ENCODE results near the gene PIH1D2.
"Not testable (repeated sequence)": the region's sequence is repeated elsewhere in the genome, so short reads cannot be mapped to it uniquely, and the experiment has no call there.

PIH1D2 gene

DNA sequence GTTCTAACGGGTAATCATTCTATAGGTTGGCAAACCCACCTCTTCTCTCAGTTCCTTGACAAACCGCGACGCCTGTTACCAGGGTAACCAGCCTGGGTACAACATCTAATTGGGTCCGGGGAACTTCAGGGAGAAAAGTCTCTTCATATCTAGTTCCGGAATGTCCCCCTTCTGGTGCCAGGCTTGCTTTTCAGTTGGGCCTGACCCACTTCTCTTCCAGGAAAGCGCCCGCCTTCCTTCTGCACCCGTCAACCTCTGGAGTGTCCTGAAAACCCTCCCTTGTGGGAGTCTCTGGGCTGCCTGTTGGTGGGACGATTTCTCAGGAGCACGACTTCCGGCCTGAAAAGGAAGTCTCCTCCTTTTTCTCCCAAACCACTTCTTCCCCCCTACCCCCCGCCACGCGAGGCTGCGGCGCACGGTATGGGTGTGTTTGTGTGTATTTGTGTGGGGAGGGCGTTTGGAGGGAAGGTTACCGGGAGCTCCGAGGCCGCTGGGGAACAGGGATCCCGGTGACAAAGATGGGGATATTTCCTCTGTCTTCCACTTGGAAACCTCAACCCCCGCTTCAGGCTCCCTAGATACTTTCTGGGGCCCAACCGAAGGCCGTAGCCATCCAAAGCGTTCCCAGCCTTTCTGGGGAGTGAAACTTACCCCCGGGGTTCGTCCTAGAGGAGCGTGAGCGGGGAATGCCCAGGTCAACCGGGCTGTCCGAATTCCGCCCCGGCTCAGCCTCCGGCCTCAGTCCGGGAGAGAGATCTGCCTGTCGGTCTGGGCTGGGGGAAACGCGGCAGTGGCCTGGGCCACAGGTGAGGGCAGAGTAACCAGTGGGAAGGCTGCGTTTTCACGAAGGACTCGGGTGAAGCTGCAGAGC, at the start of gene PIH1D2, which contains the start of gene NKAPD1:
Gene PIH1D2 (minus strand): TSS at position 77 of the 871 bp plus-strand sequence. CDS start 843 bp downstream, outside the sequence.
Gene NKAPD1 (plus strand): TSS at position 359 of the 871 bp plus-strand sequence. CDS start 1,276 bp downstream, outside the sequence.
- peak; percentile 60 to 67 for DNase-seq (ENCODE audit: low read depth in 1 of 2, low spot score in 1 of 2)

DNA sequence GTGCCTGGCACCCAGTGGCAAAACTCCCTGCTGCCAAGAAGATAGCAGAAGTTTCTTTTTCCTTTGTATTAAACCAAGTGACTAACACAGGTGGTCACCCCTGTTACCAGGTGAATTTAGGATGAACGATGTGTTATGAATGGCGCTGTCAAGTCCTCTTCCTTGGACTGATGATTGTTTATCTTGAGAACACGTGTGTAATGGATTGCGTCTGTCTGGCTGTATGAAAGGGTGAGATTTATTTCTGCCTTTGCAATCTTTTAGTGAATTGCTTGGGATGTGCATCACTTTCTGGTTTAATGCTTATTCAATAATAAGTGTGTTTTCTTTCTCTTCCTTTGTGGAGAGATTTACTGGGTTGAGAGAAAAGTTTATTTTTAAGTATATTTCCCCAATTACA, 49.3 kb upstream of the PIH1D2 start:
- DNase-seq (ENCODE audit: low read depth in 1 of 2, low spot score in 1 of 2) = no peak

DNA sequence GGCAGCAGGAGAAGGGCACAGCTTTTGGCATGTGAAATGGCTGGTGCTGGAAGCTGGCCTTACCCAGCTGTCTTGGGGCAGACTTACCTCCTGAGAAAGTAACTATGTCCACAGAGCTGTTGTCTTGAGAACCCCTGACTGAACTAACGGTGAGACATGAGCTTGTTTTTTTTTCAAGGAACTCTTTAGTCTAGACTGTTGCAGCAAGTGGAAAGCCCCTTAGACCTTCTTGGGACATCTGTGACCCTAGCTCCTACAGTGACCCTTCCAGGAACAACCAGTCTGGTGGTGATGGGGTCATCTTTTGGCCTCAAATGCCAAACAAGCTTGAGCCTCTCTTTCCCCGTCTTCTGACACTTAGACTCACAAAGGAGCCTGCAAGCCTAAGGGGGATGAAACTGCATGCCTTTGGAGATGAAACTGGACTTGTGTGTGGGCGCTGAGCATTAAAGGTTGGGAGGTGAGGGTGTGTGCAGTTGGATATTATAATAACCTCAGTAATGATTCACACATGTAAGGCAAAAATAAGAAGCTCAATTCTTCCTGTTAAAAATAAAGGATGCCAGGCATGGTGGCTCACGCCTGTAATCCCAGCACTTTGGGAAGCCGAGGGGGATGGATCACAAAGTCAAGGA, 48.3 kb upstream of the PIH1D2 start:
- no peak for DNase-seq (ENCODE audit: low read depth in 1 of 2, low spot score in 1 of 2)

DNA sequence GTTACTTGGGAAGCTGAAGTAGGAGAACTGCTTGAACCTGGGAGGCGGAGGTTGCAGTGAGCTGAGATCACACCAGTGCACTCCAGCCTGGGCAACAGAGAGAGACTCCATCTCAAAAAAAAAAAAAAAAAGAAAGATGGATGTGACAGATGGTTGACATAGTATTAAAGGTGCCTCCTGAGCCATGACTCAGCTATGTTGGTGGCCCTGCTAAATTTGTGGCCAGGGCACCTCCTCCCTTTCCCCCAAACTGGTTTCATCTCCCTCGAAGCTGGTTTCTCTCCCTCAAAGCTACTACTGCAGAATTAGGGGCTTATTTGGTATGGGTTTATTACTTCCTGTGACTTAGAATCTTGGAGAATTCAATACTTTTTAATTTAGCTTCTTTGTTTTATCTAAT, 44.4 kb upstream of the PIH1D2 start:
- DNase-seq (ENCODE audit: low read depth in 1 of 2, low spot score in 1 of 2) = no peak

DNA sequence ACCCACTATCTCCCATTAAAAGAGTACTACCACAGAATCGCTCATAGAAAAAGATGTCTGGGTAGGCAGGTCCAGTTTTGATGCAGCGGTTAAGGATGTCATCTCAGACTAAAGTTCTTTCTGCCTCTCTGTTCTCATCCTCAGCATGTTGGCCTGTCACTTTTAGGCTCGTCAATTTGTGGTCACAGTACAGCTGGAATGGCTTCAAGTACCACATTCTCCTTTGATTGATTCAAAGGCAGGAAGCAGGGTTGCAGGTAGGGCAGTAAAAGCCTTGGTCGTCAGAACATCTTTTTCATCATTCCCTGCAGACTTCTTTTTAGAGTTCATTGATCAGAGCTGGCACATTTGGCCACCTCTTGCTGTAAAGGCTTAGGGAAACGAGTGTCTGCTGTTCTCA, 41.6 kb upstream of the PIH1D2 start:
- DNase-seq (ENCODE audit: low read depth in 1 of 2, low spot score in 1 of 2) = no peak

DNA sequence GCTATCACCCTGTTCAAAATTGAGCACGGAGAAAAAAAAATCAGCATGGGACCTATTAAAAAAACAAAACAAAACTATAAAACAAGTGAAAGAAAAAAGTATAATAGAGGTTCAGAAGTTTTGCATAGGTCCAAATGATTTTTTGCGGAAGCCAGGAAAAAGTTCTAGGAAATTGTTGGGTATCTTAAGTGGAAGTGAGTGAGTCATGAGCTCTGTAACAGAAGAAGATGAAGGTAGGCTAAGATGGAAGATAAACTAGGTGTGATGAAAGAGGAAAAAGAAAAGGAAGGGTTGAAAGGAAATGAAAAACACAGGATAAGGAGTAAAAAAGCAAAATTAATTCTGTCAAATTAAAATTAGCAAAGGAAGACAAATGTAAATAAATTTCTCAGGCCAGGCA, 40.6 kb upstream of the PIH1D2 start:
- no peak for DNase-seq (ENCODE audit: low read depth in 1 of 2, low spot score in 1 of 2)

DNA sequence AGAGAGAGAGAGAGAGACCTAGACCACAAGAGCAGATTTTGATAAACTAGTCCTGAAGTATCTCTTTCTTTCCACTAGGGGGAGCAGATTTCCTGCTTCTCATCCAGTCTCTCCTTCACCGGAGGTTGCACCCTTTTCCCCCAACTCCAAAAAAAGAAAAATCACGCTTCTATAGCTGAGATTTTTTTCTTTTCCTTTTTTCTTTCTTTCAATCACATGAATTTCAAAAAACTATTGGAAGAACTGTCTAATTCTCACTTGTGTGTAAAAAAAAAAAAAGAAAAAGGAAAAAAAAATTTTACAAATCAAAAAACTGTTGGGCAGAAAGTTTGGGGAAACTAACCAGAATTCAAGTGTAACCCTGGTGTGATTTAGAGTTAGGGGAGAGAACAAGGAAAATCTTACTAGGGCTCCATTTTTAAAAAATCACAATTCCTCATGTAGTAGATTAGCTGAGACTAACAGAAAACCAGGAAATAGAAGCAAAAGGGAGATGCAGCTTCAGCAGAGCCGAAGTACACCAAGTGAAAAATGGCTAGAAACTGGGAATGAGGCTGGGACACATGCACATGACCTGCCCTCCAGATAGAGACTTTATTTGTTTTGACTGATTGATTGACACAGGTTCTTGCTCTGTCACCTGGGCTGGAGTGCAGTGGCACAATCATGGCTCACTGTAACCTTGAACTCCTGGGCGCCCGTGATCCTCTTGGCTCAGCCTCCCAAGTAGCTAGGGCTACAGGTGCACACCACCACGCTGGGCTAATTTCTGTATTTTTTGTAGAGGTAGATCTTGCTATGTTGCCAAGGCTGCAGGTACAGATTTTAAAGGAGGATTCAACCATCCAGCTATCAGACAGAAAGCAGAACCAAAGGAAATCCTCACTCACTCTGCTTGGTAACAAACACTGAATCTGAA, 40.0 kb upstream of the PIH1D2 start:
- DNase-seq (ENCODE audit: low read depth in 1 of 2, low spot score in 1 of 2) = no peak

GRCh38 chr11:112106070-112106469, 32.3 kb upstream of the PIH1D2 start:
- DNase-seq (ENCODE audit: low read depth in 1 of 2, low spot score in 1 of 2) = no peak

- DNase-seq (ENCODE audit: low read depth in 1 of 2, low spot score in 1 of 2) = no peak
Observed at GRCh38 chr11:112103446-112103845, 29.6 kb upstream of the PIH1D2 start.

DNA sequence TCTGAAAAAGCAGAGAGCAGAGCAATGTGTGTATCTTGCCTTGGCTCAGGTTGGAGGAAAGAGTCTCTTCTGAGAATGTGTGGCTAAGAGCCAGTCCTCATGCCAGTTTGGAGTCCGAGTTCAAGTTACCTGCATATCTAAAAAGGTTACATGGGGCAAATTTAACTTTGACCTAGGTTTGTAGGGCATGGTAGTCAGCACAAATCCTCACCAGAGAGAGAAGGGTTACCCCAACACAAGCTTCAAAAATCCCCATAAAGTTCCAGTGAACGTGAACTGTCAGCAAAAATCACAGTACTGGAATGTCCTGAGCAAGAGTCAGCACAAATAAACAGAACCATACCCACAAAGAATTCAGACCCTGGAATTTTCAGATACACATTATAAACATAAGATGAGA, 26.6 kb upstream of the PIH1D2 start:
- DNase-seq (ENCODE audit: low read depth in 1 of 2, low spot score in 1 of 2) = no peak

DNA sequence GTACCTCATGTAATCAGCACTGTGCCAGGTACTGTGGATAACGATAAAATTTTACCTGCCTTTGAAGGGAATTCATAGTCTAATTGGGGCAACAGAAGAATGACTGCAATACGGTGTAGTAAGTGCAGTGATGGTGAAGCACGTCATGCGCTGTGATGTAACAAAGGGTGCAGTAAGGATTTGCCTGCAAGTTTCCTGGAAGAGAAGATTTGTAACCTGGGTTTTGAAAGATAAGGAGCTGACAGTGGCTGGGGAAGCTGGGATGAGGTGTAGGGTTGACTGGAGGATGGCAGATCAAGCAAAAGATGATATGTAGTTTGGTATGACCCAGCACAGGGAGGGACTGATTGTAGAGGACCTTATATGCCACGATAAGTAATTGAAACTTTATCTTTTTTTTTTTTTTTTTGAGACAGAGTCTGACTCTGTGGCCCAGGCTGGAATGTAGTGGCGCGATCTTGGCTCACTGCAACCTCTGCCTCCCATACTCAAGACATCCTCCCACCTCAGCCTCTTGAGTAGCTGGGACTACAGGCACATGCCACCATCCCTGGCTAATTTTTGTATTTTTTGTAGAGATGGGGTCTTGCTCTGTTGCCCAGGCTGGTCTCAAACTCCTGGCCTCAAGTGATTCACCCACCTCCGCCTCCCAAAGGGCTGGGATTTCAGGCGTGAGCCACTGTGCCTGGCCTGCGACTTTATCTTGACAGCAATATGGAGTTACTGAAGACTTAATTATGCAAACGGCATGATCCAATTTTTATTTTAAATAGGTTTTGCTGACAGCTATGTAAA, 24.1 kb upstream of the PIH1D2 start:
- DNase-seq (ENCODE audit: low read depth in 1 of 2, low spot score in 1 of 2) = no peak

GRCh38 chr11:112096194-112096593, 22.4 kb upstream of the PIH1D2 start:
- DNase-seq (ENCODE audit: low read depth in 1 of 2, low spot score in 1 of 2) = no peak

DNA sequence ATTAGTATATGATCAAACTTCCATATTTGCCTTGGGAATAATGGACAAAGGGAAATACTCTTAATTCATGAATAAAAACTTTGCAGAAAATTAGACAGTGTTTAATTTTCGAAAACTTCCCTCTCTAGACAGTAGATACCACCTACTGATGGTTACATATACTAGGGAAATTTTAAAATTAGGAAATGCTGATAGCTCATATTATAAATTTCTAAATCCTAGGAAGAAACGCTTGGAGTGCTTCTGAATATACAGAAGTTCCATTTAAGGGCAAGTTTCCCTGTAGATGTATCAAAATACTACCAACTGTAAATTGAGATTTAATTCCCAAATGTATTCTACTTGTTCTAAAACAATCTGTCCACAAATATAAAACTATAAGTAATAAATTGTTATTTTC, 21.5 kb upstream of the PIH1D2 start:
- not testable (repeated sequence) for DNase-seq (ENCODE audit: low read depth in 1 of 2, low spot score in 1 of 2)

- DNase-seq (ENCODE audit: low read depth in 1 of 2, low spot score in 1 of 2) = no peak
Observed at GRCh38 chr11:112087212-112087611, 13.4 kb upstream of the PIH1D2 start.

DNA sequence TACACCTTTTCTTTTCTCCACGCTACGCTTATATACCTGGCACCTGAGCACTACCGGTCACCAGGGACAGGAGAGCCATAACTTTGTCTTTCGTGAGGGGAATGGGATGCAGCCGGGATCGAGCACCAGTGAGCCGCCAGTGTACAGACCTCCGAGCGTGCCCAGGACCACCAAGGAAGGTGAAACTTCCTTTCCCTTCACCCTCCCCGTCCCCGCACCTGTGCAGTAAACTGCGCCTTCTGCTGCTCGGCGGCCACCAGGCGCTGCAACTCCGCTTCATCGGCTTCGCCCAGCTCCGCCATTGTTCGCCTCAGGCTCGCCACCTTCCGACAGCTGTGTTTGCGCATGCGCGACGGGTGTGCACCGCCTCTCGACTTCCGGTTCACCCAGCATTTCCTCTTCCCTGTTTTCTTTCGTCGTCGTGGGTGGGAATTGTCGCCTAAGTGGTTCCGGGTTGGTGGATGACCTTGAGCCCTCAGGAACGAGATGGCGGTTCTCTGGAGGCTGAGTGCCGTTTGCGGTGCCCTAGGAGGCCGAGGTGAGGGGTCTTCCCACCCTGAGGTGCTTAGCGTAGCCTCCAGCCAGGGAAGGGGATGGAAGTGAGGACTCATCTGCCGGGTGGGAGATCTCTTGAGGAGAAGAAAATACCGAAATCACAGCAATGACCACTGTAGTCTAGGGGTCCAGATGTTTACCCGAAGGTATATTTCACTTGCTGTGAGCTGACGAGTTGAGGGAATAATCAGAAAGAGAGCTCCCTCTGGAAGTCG, 12.8 kb upstream of the PIH1D2 start, which contains the start of the genes SDHD and TIMM8B:
Gene SDHD (plus strand): TSS at position 452 of the 770 bp plus-strand sequence. CDS start 35 bp downstream, at position 487.
Gene TIMM8B (minus strand): TSS at position 335 of the 770 bp plus-strand sequence. CDS start 33 bp downstream, at position 302.
- DNase-seq (ENCODE audit: low read depth in 1 of 2, low spot score in 1 of 2) = peak; percentile 90 to 92

- no peak for DNase-seq (ENCODE audit: low read depth in 1 of 2, low spot score in 1 of 2)
Observed at GRCh38 chr11:112085822-112086421, 12.1 kb upstream of the PIH1D2 start.

GRCh38 chr11:112082729-112083128, 8.9 kb upstream of the PIH1D2 start:
- no peak for DNase-seq (ENCODE audit: low read depth in 1 of 2, low spot score in 1 of 2)

GRCh38 chr11:112062923-112063322, 10.9 kb downstream of the PIH1D2 start:
- DNase-seq (ENCODE audit: low read depth in 1 of 2, low spot score in 1 of 2) = no peak

- DNase-seq (ENCODE audit: low read depth in 1 of 2, low spot score in 1 of 2) = no peak
Observed at GRCh38 chr11:112058103-112058502, 15.7 kb downstream of the PIH1D2 start.
